Activated CD8-positive, alpha-beta T cell treated with anti-CD3 and anti-CD28 coated beads for 36 hours (primary cell): ENCODE measurements around the gene DCUN1D5. TPM values are rescaled to one million over a fixed set of nuclear protein-coding genes. Genes with fewer than 3 reads are reported as not detected.

ENCODE experiments used
- ATAC-seq: fragments of 200-7000 bp; cut with Tn5 transposase; one replicate; pipeline ENCODE4 v1.10.0; 2021; ENCODE audit warnings: mild to moderate bottlenecking, moderate library complexity
- CTCF ChIA-PET: fragments of 350-600 bp; sonication (Branson Sonifier 250); formaldehyde crosslinking; loops from one replicate; lab custom pipeline; 2021; ENCODE audit warnings: antibody characterized with exemption; lab: Charles Lee
- POLR2A ChIA-PET: fragments of 350-600 bp; sonication (Branson Sonifier 250); formaldehyde crosslinking; loops from one replicate; lab custom pipeline; 2021; ENCODE audit warnings: antibody characterized with exemption; lab: Charles Lee
- DNase-seq: peaks from one replicate; pipeline ENCODE4 v3.0.0-alpha.2; 2020
- H3K27ac Mint-ChIP-seq: one replicate; pipeline ENCODE4 v1.8.0; 2021; ENCODE audit warnings: mild to moderate bottlenecking, mixed read lengths
- H3K27me3 Mint-ChIP-seq: one replicate; pipeline ENCODE4 v1.8.0; 2021; ENCODE audit warnings: mixed read lengths
- H3K36me3 Mint-ChIP-seq: one replicate; pipeline ENCODE4 v1.8.0; 2021; ENCODE audit warnings: low read depth, mixed read lengths
- H3K4me1 Mint-ChIP-seq: one replicate; pipeline ENCODE4 v1.8.0; 2021; ENCODE audit warnings: low read depth, mixed read lengths
- H3K4me3 Mint-ChIP-seq: one replicate; pipeline ENCODE4 v1.8.0; 2021; ENCODE audit warnings: mild to moderate bottlenecking, moderate library complexity, mixed read lengths
- H3K9me3 Mint-ChIP-seq: one replicate; pipeline ENCODE4 v1.8.0; 2021; ENCODE audit warnings: mixed read lengths
- CTCF ChIP-seq: fragments of 200-600 bp; IDR thresholded peaks from one replicate; pipeline ENCODE4 v1.8.0; 2022; ENCODE audit warnings: antibody characterized with exemption, mild to moderate bottlenecking
- intact Hi-C: fragments of 100-400 bp; cut with micrococcal nuclease; formaldehyde crosslinking; loops from one replicate; pipeline ENCODE4 v1.10.0; 2022
- total RNA-seq, 2 experiments: library from RNA; stranded (reverse); gene quantifications; one replicate each; pipeline ENCODE4 v1.2.3, GENCODE V29; 2021

Gene DCUN1D5
- total RNA-seq, 2 experiments from 2014 or later: 83.4 to 90.6 TPM

GRCh38 chr11:103091064-103091800, 728 bp downstream of the DCUN1D5 start:
- Mint-ChIP-seq H3K4me3 (peak overlapping the region; percentile 89), H3K27me3 (peaks cover 15% of the 10 kb centered on the region), H3K9me3 (no peaks in the 10 kb centered on the region), H3K4me1 (peaks cover 29% of the 10 kb centered on the region), H3K36me3 (peaks cover 23% of the 10 kb centered on the region), H3K27ac (peak overlapping the region; percentile 93)
- DNase-seq (peak; percentile 76), ATAC-seq (peak; percentile 53)
- no peak for TF ChIP-seq CTCF
- ChIA-PET CTCF (interaction anchor here (1.2 to 4.0 kb wide), 5 partner anchors 10 to 55 kb away, joined by 5 to 27 read pairs (median 8); partner anchors contain the start of gene DYNC2H1), POLR2A (interaction anchor here (0.7 to 2.2 kb wide), 4 partner anchors 10 to 18 kb away, joined by 4 to 21 read pairs (median 7); partner anchors contain the start of gene DYNC2H1)
- intact Hi-C loops: no loop called here

DNA sequence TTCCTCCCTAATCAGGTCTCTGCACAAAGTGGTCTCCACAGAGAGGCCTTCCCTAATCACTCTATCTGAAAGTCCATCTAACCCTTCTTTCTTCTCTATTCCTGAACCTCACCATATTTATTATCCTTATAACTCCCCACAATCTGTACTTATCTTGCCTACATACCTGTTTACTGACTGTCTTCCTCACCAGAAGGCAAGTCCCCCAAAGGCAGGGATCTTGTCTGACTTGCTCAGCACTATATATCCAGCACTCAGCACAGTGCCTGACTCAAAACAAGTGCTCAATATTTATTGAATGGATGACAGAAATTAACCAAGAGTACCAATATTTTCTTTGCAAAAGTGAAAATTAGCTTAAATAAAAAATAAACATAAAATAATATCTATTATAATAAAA, 5.5 kb downstream of the DCUN1D5 start:
- CTCF ChIA-PET: interaction anchor here (1.0 kb wide), 1 partner anchor 50 kb away, joined by 3 read pairs; no protein-coding TSS in a partner anchor

GRCh38 chr11:103085758-103086365, 6.1 kb downstream of the DCUN1D5 start:
- ATAC-seq (no peak), DNase-seq (no peak)
- ChIA-PET POLR2A (no interaction called here), CTCF (interaction anchor here (1.0 kb wide), 1 partner anchor 50 kb away, joined by 3 read pairs; no protein-coding TSS in a partner anchor)
- H3K4me1 Mint-ChIP-seq: peaks cover 28% of the 10 kb centered on the region
- H3K27me3 Mint-ChIP-seq: no peaks in the 10 kb centered on the region
- no peak overlapping the region for H3K27ac Mint-ChIP-seq
- intact Hi-C loops: no loop called here
- H3K4me3 Mint-ChIP-seq: no peak overlapping the region
- peaks cover 31% of the 10 kb centered on the region for H3K36me3 Mint-ChIP-seq
- no peaks in the 10 kb centered on the region for H3K9me3 Mint-ChIP-seq
- TF ChIP-seq CTCF: no peak

More for the DNA sequence above, 5.5 kb downstream of the DCUN1D5 start:
- no peak for DNase-seq
- intact Hi-C loops: no loop called here
- Mint-ChIP-seq H3K36me3 (peaks cover 35% of the 10 kb centered on the region), H3K4me3 (no peak overlapping the region), H3K4me1 (peaks cover 28% of the 10 kb centered on the region), H3K9me3 (no peaks in the 10 kb centered on the region), H3K27ac (peak overlapping the region; percentile 37), H3K27me3 (no peaks in the 10 kb centered on the region)
- TF ChIP-seq CTCF: no peak
- ATAC-seq: no peak
- POLR2A ChIA-PET: no interaction called here

DNA sequence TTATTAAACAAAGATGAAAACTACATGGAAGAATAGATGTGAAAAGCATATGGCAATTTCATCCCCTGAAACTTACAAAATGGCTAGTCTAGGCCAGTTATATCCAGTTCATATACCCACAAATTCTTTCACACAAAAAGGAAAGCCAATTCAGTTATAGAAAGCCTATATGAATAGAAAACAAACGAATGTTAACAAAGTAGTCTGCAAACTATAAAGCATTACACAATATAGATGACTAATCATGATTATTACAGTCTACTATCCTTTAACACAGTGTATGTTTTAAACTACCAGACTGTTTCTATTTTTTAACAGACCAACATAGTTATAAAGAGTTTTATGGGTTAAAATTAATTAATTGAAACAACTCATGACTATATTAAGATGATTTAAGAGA, 12.1 kb downstream of the DCUN1D5 start:
- no peak for TF ChIP-seq CTCF
- no peaks in the 10 kb centered on the region for H3K9me3 Mint-ChIP-seq
- DNase-seq: no peak
- no peak overlapping the region for H3K27ac Mint-ChIP-seq
- ATAC-seq: no peak
- no peaks in the 10 kb centered on the region for H3K27me3 Mint-ChIP-seq
- no peak overlapping the region for H3K4me3 Mint-ChIP-seq
- intact Hi-C loops: no loop called here
- CTCF ChIA-PET: no interaction called here
- H3K4me1 Mint-ChIP-seq: peaks cover 8% of the 10 kb centered on the region
- POLR2A ChIA-PET: no interaction called here
- peaks cover 54% of the 10 kb centered on the region for H3K36me3 Mint-ChIP-seq

- H3K9me3 Mint-ChIP-seq: no peaks in the 10 kb centered on the region
- ATAC-seq (no peak), DNase-seq (no peak)
- POLR2A ChIA-PET: interaction anchor here (1.1 kb wide), 1 partner anchor 16 kb away, joined by 4 read pairs; no protein-coding TSS in a partner anchor
- intact Hi-C loops: no loop called here
- H3K27ac Mint-ChIP-seq: no peak overlapping the region
- no peaks in the 10 kb centered on the region for H3K27me3 Mint-ChIP-seq
- CTCF ChIA-PET: no interaction called here
- H3K36me3 Mint-ChIP-seq: peaks cover 64% of the 10 kb centered on the region
- peaks cover 7% of the 10 kb centered on the region for H3K4me1 Mint-ChIP-seq
- no peak for TF ChIP-seq CTCF
- no peak overlapping the region for H3K4me3 Mint-ChIP-seq
Observed at GRCh38 chr11:103078710-103079109, 13.2 kb downstream of the DCUN1D5 start.
